IMR-90 (cell line): ENCODE measurements around the gene ARHGEF4. TPM values are rescaled to one million over a fixed set of nuclear protein-coding genes. Genes with fewer than 3 reads are reported as not detected.

Source experiments
- ATAC-seq: fragments of 200-7000 bp; cut with Tn5 transposase; 2 replicates; pipeline ENCODE4 v1.9.1; 2020; ENCODE audit warnings: low read depth, mild to moderate bottlenecking, moderate library complexity
- BruUV-seq: library from RNA; stranded (reverse); fragments of 400-500 nt; replicated peaks from 2 replicates; lab custom pipeline; 2021; lab: Mats Ljungman, UMichigan
- CTCF ChIA-PET: fragments of 300-600 bp; formaldehyde crosslinking; extraction: SDS; loops from one replicate; lab custom pipeline; 2021; ENCODE audit warnings: antibody characterized with exemption; lab: Yijun Ruan, JAX
- POLR2A ChIA-PET: fragments of 300-600 bp; sonication (Branson Sonifier 250); formaldehyde crosslinking; loops from one replicate; lab custom pipeline; 2022; ENCODE audit warnings: antibody characterized with exemption; ENCODE audit not compliant: unreplicated experiment; lab: Charles Lee
- DNase-seq: peaks from one replicate; pipeline ENCODE4 v3.0.0; 2013
- H2AFZ ChIP-seq: replicated peaks from 2 replicates; pipeline ENCODE3; 2013; ENCODE audit warnings: low read length, mild to moderate bottlenecking; ENCODE audit not compliant: poor library complexity
- H2AK5ac ChIP-seq: 2 replicates; pipeline ENCODE4 v1.6.1; 2013; ENCODE audit warnings: low read depth, low read length, inconsistent platforms
- H2AK9ac ChIP-seq: replicated peaks from 2 replicates; pipeline ENCODE3; 2013; ENCODE audit warnings: mild to moderate bottlenecking, low read depth, low read length, moderate library complexity; ENCODE audit not compliant: poor library complexity
- H2BK120ac ChIP-seq: 2 replicates; pipeline ENCODE4 v1.6.1; 2013; ENCODE audit warnings: low read depth, low read length, inconsistent platforms
- H2BK15ac ChIP-seq: 3 replicates; pipeline ENCODE4 v1.6.1; 2013; ENCODE audit warnings: low read depth, low read length, inconsistent platforms
- H2BK20ac ChIP-seq: 2 replicates; pipeline ENCODE4 v1.6.1; 2013; ENCODE audit warnings: low read depth, mild to moderate bottlenecking, inconsistent platforms, low read length, moderate library complexity
- H2BK5ac ChIP-seq: 2 replicates; pipeline ENCODE4 v1.6.1; 2013; ENCODE audit warnings: mild to moderate bottlenecking, low read depth, low read length, inconsistent platforms; ENCODE audit not compliant: poor library complexity, severe bottlenecking
- H3K14ac ChIP-seq: replicated peaks from 2 replicates; pipeline ENCODE4 v1.6.1; 2013; ENCODE audit warnings: low read depth, low read length, inconsistent platforms
- H3K18ac ChIP-seq: 2 replicates; pipeline ENCODE4 v1.6.1; 2013; ENCODE audit warnings: low read depth, low read length, control low read depth
- H3K23ac ChIP-seq: 2 replicates; pipeline ENCODE4 v1.6.1; 2013; ENCODE audit warnings: low read depth, low read length, inconsistent platforms
- H3K27ac ChIP-seq: 2 replicates; pipeline ENCODE4 v1.5.1; 2013; ENCODE audit warnings: mild to moderate bottlenecking, control low read depth, low read length; ENCODE audit not compliant: insufficient read depth
- H3K27me3 ChIP-seq: 2 replicates; pipeline ENCODE4 v1.6.1; 2013; ENCODE audit warnings: low read length; ENCODE audit not compliant: control insufficient read depth, insufficient read depth
- H3K36me3 ChIP-seq: 2 replicates; pipeline ENCODE4 v1.6.1; 2013; ENCODE audit warnings: low read length, mixed read lengths; ENCODE audit not compliant: control insufficient read depth, insufficient read depth
- H3K4ac ChIP-seq: 2 replicates; pipeline ENCODE4 v1.6.1; 2013; ENCODE audit warnings: low read depth, low read length, inconsistent platforms
- H3K4me1 ChIP-seq: 2 replicates; pipeline ENCODE4 v1.6.1; 2013; ENCODE audit warnings: low read length, mixed read lengths; ENCODE audit not compliant: control insufficient read depth, insufficient read depth
- H3K4me2 ChIP-seq: 2 replicates; pipeline ENCODE4 v1.6.1; 2013; ENCODE audit warnings: low read depth, mild to moderate bottlenecking, control low read depth, low read length, moderate library complexity
- H3K4me3 ChIP-seq: 2 replicates; pipeline ENCODE4 v1.5.1; 2013; ENCODE audit warnings: low read depth, mild to moderate bottlenecking, control low read depth, low read length, moderate library complexity; ENCODE audit not compliant: insufficient read depth
- H3K56ac ChIP-seq: 2 replicates; pipeline ENCODE4 v1.6.1; 2013; ENCODE audit warnings: low read length, inconsistent platforms; ENCODE audit not compliant: insufficient read depth; ENCODE audit errors: extremely low read depth
- H3K79me1 ChIP-seq, 2 experiments: 2 replicates each; pipeline ENCODE4 v1.6.1; 2013; ENCODE audit warnings: low read length in 2 of 2, inconsistent platforms in 1 of 2, low read depth in 1 of 2
- H3K9ac ChIP-seq: 2 replicates; pipeline ENCODE4 v1.6.1; 2013; ENCODE audit warnings: low read depth, low read length, control low read depth
- H3K9me1 ChIP-seq: 2 replicates; pipeline ENCODE4 v1.6.1; 2013; ENCODE audit warnings: low read length, inconsistent platforms; ENCODE audit not compliant: insufficient read depth
- H3K9me3 ChIP-seq: 2 replicates; pipeline ENCODE4 v1.6.1; 2013; ENCODE audit warnings: low read length; ENCODE audit not compliant: control insufficient read depth, insufficient read depth
- H4K20me1 ChIP-seq: 2 replicates; pipeline ENCODE4 v1.6.1; 2013; ENCODE audit warnings: low read length, inconsistent platforms; ENCODE audit not compliant: insufficient read depth
- H4K5ac ChIP-seq: 2 replicates; pipeline ENCODE4 v1.6.1; 2013; ENCODE audit warnings: mild to moderate bottlenecking, low read depth, low read length, control low read depth
- H4K8ac ChIP-seq, 2 experiments: 2 replicates each; pipeline ENCODE4 v1.6.1; 2013; ENCODE audit warnings: low read depth in 2 of 2, low read length in 2 of 2, control low read depth in 1 of 2, inconsistent platforms in 1 of 2
- H4K91ac ChIP-seq: 2 replicates; pipeline ENCODE4 v1.6.1; 2013; ENCODE audit warnings: low read depth, low read length, inconsistent platforms; ENCODE audit not compliant: insufficient read depth
- BHLHE40 ChIP-seq: fragments of 150-350 bp; IDR thresholded peaks from 2 replicates; pipeline ENCODE4 v1.6.1; 2016; ENCODE audit warnings: mild to moderate bottlenecking, low read depth, low read length
- CEBPB ChIP-seq: IDR thresholded peaks from 2 replicates; pipeline ENCODE4 v1.6.1; 2012; ENCODE audit warnings: low read depth, low read length, improper control_type of control experiment
- CHD1 ChIP-seq: IDR thresholded peaks from 2 replicates; pipeline ENCODE4 v1.6.1; 2012; ENCODE audit warnings: low read depth, low read length, improper control_type of control experiment
- FOS ChIP-seq: fragments of 150-350 bp; IDR thresholded peaks from 2 replicates; pipeline ENCODE4 v1.6.1; 2016; ENCODE audit warnings: low read depth, low read length
- MAFK ChIP-seq: IDR thresholded peaks from 2 replicates; pipeline ENCODE4 v1.6.1; 2012; ENCODE audit warnings: low read depth, low read length, improper control_type of control experiment
- MAZ ChIP-seq: IDR thresholded peaks from 2 replicates; pipeline ENCODE4 v1.6.1; 2012; ENCODE audit warnings: low read depth, mild to moderate bottlenecking, low read length, improper control_type of control experiment, moderate library complexity, borderline replicate concordance
- MXI1 ChIP-seq: IDR thresholded peaks from 2 replicates; pipeline ENCODE4 v1.6.1; 2012; ENCODE audit warnings: low read depth, mild to moderate bottlenecking, low read length, moderate library complexity, borderline replicate concordance
- NFE2L2 ChIP-seq: fragments of 150-350 bp; IDR thresholded peaks from 2 replicates; pipeline ENCODE4 v1.6.1; 2016; ENCODE audit warnings: low read depth, mild to moderate bottlenecking, low read length
- POLR2A ChIP-seq: IDR thresholded peaks from 2 replicates; pipeline ENCODE4 v1.6.1; 2012; ENCODE audit warnings: mild to moderate bottlenecking, low read depth, low read length
- RAD21 ChIP-seq: IDR thresholded peaks from 2 replicates; pipeline ENCODE4 v1.6.1; 2012; ENCODE audit warnings: low read length, improper control_type of control experiment
- RCOR1 ChIP-seq: IDR thresholded peaks from 2 replicates; pipeline ENCODE4 v1.6.1; 2012; ENCODE audit warnings: mild to moderate bottlenecking, low read length, improper control_type of control experiment; ENCODE audit not compliant: insufficient replicate concordance
- RFX5 ChIP-seq: IDR thresholded peaks from 2 replicates; pipeline ENCODE4 v1.8.0; 2012; ENCODE audit warnings: low read depth, mild to moderate bottlenecking, low read length, moderate library complexity
- SMC3 ChIP-seq: fragments of 150-350 bp; IDR thresholded peaks from 2 replicates; pipeline ENCODE4 v1.6.1; 2016; ENCODE audit warnings: low read depth, mild to moderate bottlenecking, antibody characterized with exemption, low read length, moderate library complexity
- WGBS, 2 experiments: methylation state at CpG; one replicate each; pipeline versions ENCODE4 v1.1.5 to v1.1.7; 2013; ENCODE audit warnings: missing lambda C conversion rate in 2 of 2; ENCODE audit not compliant: insufficient read length in 1 of 2; ENCODE audit errors: extremely low coverage in 2 of 2; 5-methylcytosine and 5-hydroxymethylcytosine counted together
- dilution Hi-C: fragments of 300-500 bp; cut with HindIII; formaldehyde crosslinking; loops from one replicate; pipeline ENCODE4 v1.14.3; 2018; ENCODE audit warnings: low sequenced_read_pairs; ENCODE audit not compliant: unreplicated experiment
- in situ Hi-C: fragments of 300-500 bp; cut with MboI; formaldehyde crosslinking; loops from 3 replicates; pipeline ENCODE4 v1.14.3; 2019; ENCODE audit warnings: low sequenced_read_pairs, inconsistent platforms, mixed read lengths
- intact Hi-C: fragments of 100-400 bp; cut with micrococcal nuclease; formaldehyde crosslinking; loops from 2 replicates; pipeline ENCODE4 v1.10.0; 2022
- polyA plus RNA-seq, 3 experiments: library from polyadenylated mRNA; depleted of rRNA; stranded (reverse); fragments of >200 nt; gene quantifications; 2 replicates each; pipeline ENCODE4 v1.2.3, GENCODE V29; 2012; ENCODE audit warnings: low replicate concordance in 1 of 3
- total RNA-seq: library from RNA; depleted of rRNA; stranded (reverse); fragments of >200 nt; gene quantifications from 2 replicates; pipeline ENCODE4 v1.2.3, GENCODE V29; 2012
- TF ChIP-seq, protein P1 (sequence below): conservative IDR thresholded peaks from 2 replicates; pipeline ENCODE4 v1.5.1; 2012; ENCODE audit warnings: mild to moderate bottlenecking, low read depth, low read length, improper control_type of control experiment
- TF ChIP-seq, protein P2 (sequence below): fragments of 150-350 bp; IDR thresholded peaks from 2 replicates; pipeline ENCODE4 v1.6.1; 2017; ENCODE audit warnings: mild to moderate bottlenecking, antibody characterized with exemption, low read length, low read depth

ARHGEF4 gene
- total and polyA plus RNA-seq, 2 of the 4 experiments (the other 2 are of a cell fraction), result 2.7 to 5.0 TPM

DNA sequence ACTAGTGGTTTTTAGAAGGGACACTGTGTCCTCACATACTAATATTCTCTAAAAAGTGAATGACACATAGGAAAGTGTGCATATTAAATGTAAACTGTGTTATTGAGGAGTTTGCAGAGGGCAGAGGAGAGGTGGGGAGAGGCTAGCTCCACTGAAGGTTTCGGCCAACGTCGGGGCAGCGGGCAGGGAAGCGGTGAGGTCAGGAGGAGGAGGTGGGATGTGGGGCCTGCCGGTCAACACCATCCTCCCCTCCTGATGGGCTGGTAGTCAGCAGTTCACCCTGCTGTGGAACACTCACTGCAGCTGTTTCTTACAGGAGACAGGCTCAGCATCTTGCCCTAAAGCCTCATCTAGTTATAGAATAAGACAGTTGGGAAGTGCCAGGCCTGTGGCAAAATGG lies 74.2 kb downstream of the ARHGEF4 start:
- Histone ChIP-seq H3K4me1 (no peaks in the 10 kb centered on the region), H4K91ac (no peak overlapping the region), H2BK20ac (no peak overlapping the region), H3K23ac (no peak overlapping the region), H3K14ac (no peak overlapping the region), H4K8ac (no peak overlapping the region), H3K4me3 (no peak overlapping the region), H3K36me3 (no peaks in the 10 kb centered on the region), H2BK15ac (no peak overlapping the region), H3K4me2 (no peak overlapping the region), H2BK5ac (no peak overlapping the region), H3K18ac (no peak overlapping the region), H3K9ac (no peak overlapping the region), H3K9me1 (no peaks in the 10 kb centered on the region), H3K9me3 (no peaks in the 10 kb centered on the region), H2AK5ac (no peak overlapping the region), H4K5ac (no peak overlapping the region), H2AFZ (no peak overlapping the region), H3K4ac (no peak overlapping the region), H2AK9ac (no peak overlapping the region), H3K27me3 (peaks cover 8% of the 10 kb centered on the region; the same call in 1 of the 2 replicates), H2BK120ac (no peak overlapping the region), H4K20me1 (no peaks in the 10 kb centered on the region), H3K79me1 (no peaks in the 10 kb centered on the region), H3K56ac (no peak overlapping the region), H3K27ac (no peak overlapping the region)
- CTCF ChIA-PET, result no interaction called here
- no peak for ATAC-seq
- POLR2A ChIA-PET, result no interaction called here
- intact Hi-C loops (no loop called here), in situ Hi-C loops (no loop called here), dilution Hi-C loops (no loop called here)
- DNase-seq, result no peak
- TF ChIP-seq, protein P1, sequence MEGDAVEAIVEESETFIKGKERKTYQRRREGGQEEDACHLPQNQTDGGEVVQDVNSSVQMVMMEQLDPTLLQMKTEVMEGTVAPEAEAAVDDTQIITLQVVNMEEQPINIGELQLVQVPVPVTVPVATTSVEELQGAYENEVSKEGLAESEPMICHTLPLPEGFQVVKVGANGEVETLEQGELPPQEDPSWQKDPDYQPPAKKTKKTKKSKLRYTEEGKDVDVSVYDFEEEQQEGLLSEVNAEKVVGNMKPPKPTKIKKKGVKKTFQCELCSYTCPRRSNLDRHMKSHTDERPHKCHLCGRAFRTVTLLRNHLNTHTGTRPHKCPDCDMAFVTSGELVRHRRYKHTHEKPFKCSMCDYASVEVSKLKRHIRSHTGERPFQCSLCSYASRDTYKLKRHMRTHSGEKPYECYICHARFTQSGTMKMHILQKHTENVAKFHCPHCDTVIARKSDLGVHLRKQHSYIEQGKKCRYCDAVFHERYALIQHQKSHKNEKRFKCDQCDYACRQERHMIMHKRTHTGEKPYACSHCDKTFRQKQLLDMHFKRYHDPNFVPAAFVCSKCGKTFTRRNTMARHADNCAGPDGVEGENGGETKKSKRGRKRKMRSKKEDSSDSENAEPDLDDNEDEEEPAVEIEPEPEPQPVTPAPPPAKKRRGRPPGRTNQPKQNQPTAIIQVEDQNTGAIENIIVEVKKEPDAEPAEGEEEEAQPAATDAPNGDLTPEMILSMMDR, result no peak
- TF ChIP-seq RFX5 (no peak), MXI1 (no peak), NFE2L2 (no peak), MAFK (no peak), SMC3 (no peak), CEBPB (no peak), MAZ (no peak), POLR2A (no peak), CHD1 (no peak), BHLHE40 (no peak), RAD21 (no peak), FOS (no peak), RCOR1 (no peak)
- TF ChIP-seq, protein P2, sequence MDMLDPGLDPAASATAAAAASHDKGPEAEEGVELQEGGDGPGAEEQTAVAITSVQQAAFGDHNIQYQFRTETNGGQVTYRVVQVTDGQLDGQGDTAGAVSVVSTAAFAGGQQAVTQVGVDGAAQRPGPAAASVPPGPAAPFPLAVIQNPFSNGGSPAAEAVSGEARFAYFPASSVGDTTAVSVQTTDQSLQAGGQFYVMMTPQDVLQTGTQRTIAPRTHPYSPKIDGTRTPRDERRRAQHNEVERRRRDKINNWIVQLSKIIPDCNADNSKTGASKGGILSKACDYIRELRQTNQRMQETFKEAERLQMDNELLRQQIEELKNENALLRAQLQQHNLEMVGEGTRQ, result no peak
- WGBS, 2 experiments, result no CpG with 5 or more reads among the region's 6 CpGs
- no TSS peak for BruUV-seq
